Pancreas (tissue), 10 donors: ENCODE measurements around the gene C5orf58. TPM values are rescaled to one million over a fixed set of nuclear protein-coding genes. Genes with fewer than 3 reads are reported as not detected.

Experiments used
- ATAC-seq, 4 donors: fragments of 200-7000 bp; cut with Tn5 transposase; one replicate each; pipeline versions ENCODE4 v1.8.0 to v1.9.1; 2020; ENCODE audit warnings: mild to moderate bottlenecking in 4 of 4, moderate library complexity in 4 of 4
- DNase-seq, 6 donors: peaks; one replicate each; pipeline ENCODE4 v3.0.0-alpha.2; 2020
- FAIRE-seq: peaks from 2 replicates; lab custom pipeline; 2012; peaks lifted over from hg19 to GRCh38; lab: Jason Lieb, UNC
- H3K27ac ChIP-seq, 4 donors: fragments of 200-600 bp; sonication (generic); 1 replicate in 3 of 4; 2 replicates in 1 of 4; pipeline versions ENCODE4 v1.5.0 to v1.8.0; 2020
- H3K27me3 ChIP-seq, 4 donors: fragments of 200-600 bp; one replicate each; pipeline ENCODE4 v1.8.0; 2021
- H3K36me3 ChIP-seq, 3 donors: fragments of 200-600 bp; sonication (generic) in 1 of 3; one replicate each; pipeline versions ENCODE4 v1.5.0 to v1.8.0; 2020 to 2021
- H3K4me1 ChIP-seq, 3 donors: fragments of 200-600 bp; one replicate each; pipeline ENCODE4 v1.8.0; 2021
- H3K4me3 ChIP-seq, 4 donors: fragments of 200-600 bp; sonication (generic) in 2 of 4; one replicate each; pipeline versions ENCODE4 v1.5.0 to v1.8.0; 2020 to 2021
- H3K9me3 ChIP-seq, 4 donors: fragments of 200-600 bp; one replicate each; pipeline ENCODE4 v1.8.0; 2021
- CTCF ChIP-seq, 4 donors: fragments of 200-600 bp; sonication (generic) in 3 of 4; IDR thresholded peaks; one replicate each; pipeline versions ENCODE4 v1.5.0 to v1.8.0; 2021; ENCODE audit warnings: antibody characterized with exemption in 4 of 4
- WGBS, 2 donors: extraction: QIAGEN DNeasy Blood & Tissue Kit; methylation state at CpG; one replicate each; pipeline ENCODE4 v1.1.7; 2013; 5-methylcytosine and 5-hydroxymethylcytosine counted together
- intact Hi-C, 3 donors: fragments of 100-400 bp; cut with DNase I; formaldehyde crosslinking; loops; one replicate each; pipeline versions ENCODE4 v1.11.1 to v1.14.2; 2022
- polyA plus RNA-seq, 2 donors: library from polyadenylated mRNA; stranded (reverse); fragments of 200-250 nt; gene quantifications; one replicate each; pipeline ENCODE4 v1.2.3, GENCODE V29; 2013
- total RNA-seq, 6 donors: library from RNA; stranded (reverse); fragmentation: NEBNext Ultra II Directional in 4 of 6; extraction: Animal tissue kit (Norgen Biotek cat#: 25700) in 4 of 6; gene quantifications; one replicate each; pipeline versions ENCODE4 v1.2.1 to v1.2.4, GENCODE V29; 2021 to 2023
- donor health status: healthy with polysubstance abuse.
- donor health status: DM: no; HTN: no; CAD: no; lungs with moderate emphysema.
- donor health status: DM: no; HTN: no; CAD: no.
- donor health status: control.
- donor health status: control.
- donor health status: Bipolar disorder and iron deficiency.
- donor health status: DM: yes; HTN: yes; CAD: no.
- donor health status: DM: no; HTN: no; CAD: no.
- donor health status: DM: no; HTN: no; CAD: no.
- donor health status: DM: yes; HTN: yes; CAD: no.

The C5orf58 gene
- total and polyA plus RNA-seq, 8 donors = 0.21 TPM; not detected in 7

- intact Hi-C loops = no loop called here
- FAIRE-seq = no peak
Measured at GRCh38 chr5:170252109-170252508, 19.3 kb downstream of the C5orf58 start.

GRCh38 chr5:170252720-170253350, 20.1 kb downstream of the C5orf58 start:
- peaks cover 0 to 4% (median 0%) of the 10 kb centered on the region in 4 donors for H3K27me3 ChIP-seq
- no peaks in the 10 kb centered on the region for H3K4me1 ChIP-seq
- no peak for TF ChIP-seq CTCF (IDR thresholded peaks at IDR 0.05)
- no peak for DNase-seq
- no peak overlapping the region for H3K27ac ChIP-seq
- ATAC-seq = no peak
- no peak overlapping the region for H3K4me3 ChIP-seq
- H3K9me3 ChIP-seq = no peaks in the 10 kb centered on the region
- no peak for FAIRE-seq
- intact Hi-C loops = no loop called here
- H3K36me3 ChIP-seq = no peaks in the 10 kb centered on the region
- 37 to 49% methylated on average over 9 of the region's 9 CpGs for WGBS, 2 donors

More at GRCh38 chr5:170252109-170252508, 19.3 kb downstream of the C5orf58 start:
- no peak for TF ChIP-seq CTCF (IDR thresholded peaks at IDR 0.05)
- Histone ChIP-seq H3K27me3 (peaks cover 0 to 4% (median 0%) of the 10 kb centered on the region in 4 donors), H3K4me3 (no peak overlapping the region), H3K27ac (no peak overlapping the region), H3K9me3 (no peaks in the 10 kb centered on the region), H3K36me3 (no peaks in the 10 kb centered on the region), H3K4me1 (no peaks in the 10 kb centered on the region)
- ATAC-seq = no peak
- DNase-seq = no peak
- 39 to 41% methylated on average over 3 of the region's 3 CpGs for WGBS, 2 donors

- H3K4me1 ChIP-seq = no peaks in the 10 kb centered on the region
- FAIRE-seq (no peak), DNase-seq (peak in 1 of 6 donors; percentile 17), ATAC-seq (peak; percentile 38 to 83 (median 76))
- no peak overlapping the region for H3K4me3 ChIP-seq
- H3K27ac ChIP-seq = peak overlapping the region in 2 of 4 donors; percentile 52
- WGBS, 2 donors = 25 to 33% methylated on average over 8 of the region's 8 CpGs
- H3K27me3 ChIP-seq = peaks cover 0 to 4% (median 0%) of the 10 kb centered on the region in 4 donors
- intact Hi-C loops = no loop called here
- no peak for TF ChIP-seq CTCF (IDR thresholded peaks at IDR 0.05)
- no peaks in the 10 kb centered on the region for H3K36me3 ChIP-seq
- no peaks in the 10 kb centered on the region for H3K9me3 ChIP-seq
Measured at GRCh38 chr5:170254056-170254455, 21.3 kb downstream of the C5orf58 start.

- ATAC-seq = no peak
- H3K9me3 ChIP-seq = no peaks in the 10 kb centered on the region
- H3K4me3 ChIP-seq = no peak overlapping the region
- H3K36me3 ChIP-seq = no peaks in the 10 kb centered on the region
- H3K4me1 ChIP-seq = no peaks in the 10 kb centered on the region
- WGBS, 2 donors = 86 to 95% methylated on average over 1 of the region's 1 CpG
- no peak for FAIRE-seq
- no peak for DNase-seq
- H3K27me3 ChIP-seq = peaks cover 0 to 4% (median 0%) of the 10 kb centered on the region in 4 donors
- H3K27ac ChIP-seq = no peak overlapping the region
- TF ChIP-seq CTCF (IDR thresholded peaks at IDR 0.05) = no peak
- intact Hi-C loops = no loop called here
Measured at GRCh38 chr5:170256571-170256970, 23.8 kb downstream of the C5orf58 start.

GRCh38 chr5:170257370-170257769, 24.6 kb downstream of the C5orf58 start:
- no peaks in the 10 kb centered on the region for H3K4me1 ChIP-seq
- TF ChIP-seq CTCF (IDR thresholded peaks at IDR 0.05) = no peak
- WGBS, 2 donors = 81 to 86% methylated on average over 4 of the region's 4 CpGs
- peaks cover 0 to 4% (median 0%) of the 10 kb centered on the region in 4 donors for H3K27me3 ChIP-seq
- no peaks in the 10 kb centered on the region for H3K36me3 ChIP-seq
- ATAC-seq (no peak), FAIRE-seq (no peak), DNase-seq (no peak)
- no peaks in the 10 kb centered on the region for H3K9me3 ChIP-seq
- H3K4me3 ChIP-seq = no peak overlapping the region
- no peak overlapping the region for H3K27ac ChIP-seq
- intact Hi-C loops = no loop called here
